ENCODE results near the gene BTBD2. TPM values are rescaled to one million over a fixed set of nuclear protein-coding genes. Genes with fewer than 3 reads are reported as not detected.

Gene BTBD2
- total and polyA plus RNA-seq, 2 of the 13 experiments (the other 11 are each of a cell fraction or from before 2014, with no cell fraction given), result 28.1 to 45.3 TPM

DNA sequence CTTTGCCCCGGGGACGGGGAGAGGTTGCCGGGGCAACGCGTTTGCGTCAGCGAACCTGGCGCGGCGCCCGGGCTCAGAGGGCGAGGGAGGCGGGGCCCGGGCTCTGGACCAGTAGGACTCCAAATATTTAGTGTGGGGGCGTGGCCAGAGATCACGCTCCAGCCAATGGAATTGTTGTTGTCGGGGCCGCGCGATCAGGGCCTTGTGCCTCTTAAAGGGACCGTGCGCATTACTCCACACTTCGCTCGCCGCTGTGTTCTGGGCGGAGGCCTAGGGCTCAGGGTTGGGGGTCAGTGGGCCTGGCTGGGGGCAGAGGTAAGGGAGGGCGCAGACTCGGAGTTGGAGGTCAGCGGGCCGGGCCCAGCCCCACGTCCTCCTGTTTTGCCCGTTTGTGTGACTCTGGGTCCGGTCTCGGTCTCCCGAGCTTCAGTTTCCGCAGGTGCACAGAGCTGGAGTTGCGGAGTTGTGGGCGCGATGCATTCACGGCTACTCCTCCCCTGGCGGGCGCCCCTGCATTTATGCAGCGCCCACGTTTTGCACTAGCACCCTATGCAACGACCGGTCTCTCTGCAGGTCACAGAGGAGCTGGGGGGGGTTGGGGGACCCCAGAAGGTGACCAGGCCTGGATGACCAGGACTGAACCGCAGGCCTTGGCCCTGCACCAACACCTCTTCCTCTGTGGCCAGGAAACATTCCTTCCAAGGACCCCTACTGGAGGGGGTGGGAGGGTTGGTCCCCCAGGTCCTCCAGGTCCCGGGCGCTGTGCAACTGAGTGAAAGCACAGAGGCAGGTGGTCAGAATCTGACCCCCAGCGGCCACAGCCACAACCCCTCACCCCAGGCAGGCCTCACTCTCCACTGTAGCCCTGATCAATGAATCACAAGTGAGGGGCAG, 46.2 kb upstream of the BTBD2 start (continued):
- TF ChIP-seq PHF5A (CRISPR knock-in tag; IDR thresholded peaks at IDR 0.05; ENCODE audit: low read depth, unreplicated experiment), result no peak
- TF ChIP-seq NONO (IDR thresholded peaks at IDR 0.05), result no peak
- no peak; the same call in 1 of the 2 replicates for TF ChIP-seq NONO (CRISPR knock-in tag; conservative IDR thresholded peaks at IDR 0.05)
- TF ChIP-seq ZFP90 (CRISPR knock-in tag; IDR thresholded peaks at IDR 0.05; ENCODE audit: borderline replicate concordance), result peak; percentile 69; the same call in 1 of the 2 replicates
- TF ChIP-seq MYNN (CRISPR knock-in tag; IDR thresholded peaks at IDR 0.05; ENCODE audit: low read depth), result no peak
- peak; percentile 55; the same call in 1 of the 2 replicates for TF ChIP-seq SALL2 (CRISPR knock-in tag; IDR thresholded peaks at IDR 0.05)
- TF ChIP-seq, protein P1, sequence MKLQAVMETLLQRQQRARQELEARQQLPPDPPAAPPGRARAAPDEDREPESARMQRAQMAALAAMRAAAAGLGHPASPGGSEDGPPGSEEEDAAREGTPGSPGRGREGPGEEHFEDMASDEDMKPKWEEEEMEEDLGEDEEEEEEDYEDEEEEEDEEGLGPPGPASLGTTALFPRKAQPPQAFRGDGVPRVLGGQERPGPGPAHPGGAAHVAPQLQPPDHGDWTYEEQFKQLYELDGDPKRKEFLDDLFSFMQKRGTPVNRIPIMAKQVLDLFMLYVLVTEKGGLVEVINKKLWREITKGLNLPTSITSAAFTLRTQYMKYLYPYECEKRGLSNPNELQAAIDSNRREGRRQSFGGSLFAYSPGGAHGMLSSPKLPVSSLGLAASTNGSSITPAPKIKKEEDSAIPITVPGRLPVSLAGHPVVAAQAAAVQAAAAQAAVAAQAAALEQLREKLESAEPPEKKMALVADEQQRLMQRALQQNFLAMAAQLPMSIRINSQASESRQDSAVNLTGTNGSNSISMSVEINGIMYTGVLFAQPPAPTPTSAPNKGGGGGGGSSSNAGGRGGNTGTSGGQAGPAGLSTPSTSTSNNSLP (IDR thresholded peaks at IDR 0.05; ENCODE audit: low read depth, low read length), result no peak
- TF ChIP-seq PAX8 (CRISPR knock-in tag; IDR thresholded peaks at IDR 0.05; ENCODE audit: borderline replicate concordance), result no peak
- TF ChIP-seq, protein P2, sequence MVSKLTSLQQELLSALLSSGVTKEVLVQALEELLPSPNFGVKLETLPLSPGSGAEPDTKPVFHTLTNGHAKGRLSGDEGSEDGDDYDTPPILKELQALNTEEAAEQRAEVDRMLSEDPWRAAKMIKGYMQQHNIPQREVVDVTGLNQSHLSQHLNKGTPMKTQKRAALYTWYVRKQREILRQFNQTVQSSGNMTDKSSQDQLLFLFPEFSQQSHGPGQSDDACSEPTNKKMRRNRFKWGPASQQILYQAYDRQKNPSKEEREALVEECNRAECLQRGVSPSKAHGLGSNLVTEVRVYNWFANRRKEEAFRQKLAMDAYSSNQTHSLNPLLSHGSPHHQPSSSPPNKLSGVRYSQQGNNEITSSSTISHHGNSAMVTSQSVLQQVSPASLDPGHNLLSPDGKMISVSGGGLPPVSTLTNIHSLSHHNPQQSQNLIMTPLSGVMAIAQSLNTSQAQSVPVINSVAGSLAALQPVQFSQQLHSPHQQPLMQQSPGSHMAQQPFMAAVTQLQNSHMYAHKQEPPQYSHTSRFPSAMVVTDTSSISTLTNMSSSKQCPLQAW (CRISPR knock-in tag; IDR thresholded peaks at IDR 0.05), result peak; percentile 57; the same call in 1 of the 2 replicates
- TF ChIP-seq ZNF331 (CRISPR knock-in tag; IDR thresholded peaks at IDR 0.05), result 0 out of 2 replicates have a peak, but pooled peaks have one; percentile 20
- TF ChIP-seq, protein P3, sequence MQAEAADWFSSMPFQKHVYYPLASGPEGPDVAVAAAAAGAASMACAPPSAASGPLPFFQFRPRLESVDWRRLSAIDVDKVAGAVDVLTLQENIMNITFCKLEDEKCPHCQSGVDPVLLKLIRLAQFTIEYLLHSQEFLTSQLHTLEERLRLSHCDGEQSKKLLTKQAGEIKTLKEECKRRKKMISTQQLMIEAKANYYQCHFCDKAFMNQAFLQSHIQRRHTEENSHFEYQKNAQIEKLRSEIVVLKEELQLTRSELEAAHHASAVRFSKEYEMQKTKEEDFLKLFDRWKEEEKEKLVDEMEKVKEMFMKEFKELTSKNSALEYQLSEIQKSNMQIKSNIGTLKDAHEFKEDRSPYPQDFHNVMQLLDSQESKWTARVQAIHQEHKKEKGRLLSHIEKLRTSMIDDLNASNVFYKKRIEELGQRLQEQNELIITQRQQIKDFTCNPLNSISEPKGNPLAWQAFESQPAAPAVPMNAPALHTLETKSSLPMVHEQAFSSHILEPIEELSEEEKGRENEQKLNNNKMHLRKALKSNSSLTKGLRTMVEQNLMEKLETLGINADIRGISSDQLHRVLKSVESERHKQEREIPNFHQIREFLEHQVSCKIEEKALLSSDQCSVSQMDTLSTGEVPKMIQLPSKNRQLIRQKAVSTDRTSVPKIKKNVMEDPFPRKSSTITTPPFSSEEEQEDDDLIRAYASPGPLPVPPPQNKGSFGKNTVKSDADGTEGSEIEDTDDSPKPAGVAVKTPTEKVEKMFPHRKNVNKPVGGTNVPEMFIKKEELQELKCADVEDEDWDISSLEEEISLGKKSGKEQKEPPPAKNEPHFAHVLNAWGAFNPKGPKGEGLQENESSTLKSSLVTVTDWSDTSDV (CRISPR knock-in tag; IDR thresholded peaks at IDR 0.05), result no peak
- TF ChIP-seq ERF (CRISPR knock-in tag; IDR thresholded peaks at IDR 0.05), result no peak
- TF ChIP-seq ZNF136 (CRISPR knock-in tag; IDR thresholded peaks at IDR 0.05; ENCODE audit: low read depth), result no peak
- TF ChIP-seq, protein P4, sequence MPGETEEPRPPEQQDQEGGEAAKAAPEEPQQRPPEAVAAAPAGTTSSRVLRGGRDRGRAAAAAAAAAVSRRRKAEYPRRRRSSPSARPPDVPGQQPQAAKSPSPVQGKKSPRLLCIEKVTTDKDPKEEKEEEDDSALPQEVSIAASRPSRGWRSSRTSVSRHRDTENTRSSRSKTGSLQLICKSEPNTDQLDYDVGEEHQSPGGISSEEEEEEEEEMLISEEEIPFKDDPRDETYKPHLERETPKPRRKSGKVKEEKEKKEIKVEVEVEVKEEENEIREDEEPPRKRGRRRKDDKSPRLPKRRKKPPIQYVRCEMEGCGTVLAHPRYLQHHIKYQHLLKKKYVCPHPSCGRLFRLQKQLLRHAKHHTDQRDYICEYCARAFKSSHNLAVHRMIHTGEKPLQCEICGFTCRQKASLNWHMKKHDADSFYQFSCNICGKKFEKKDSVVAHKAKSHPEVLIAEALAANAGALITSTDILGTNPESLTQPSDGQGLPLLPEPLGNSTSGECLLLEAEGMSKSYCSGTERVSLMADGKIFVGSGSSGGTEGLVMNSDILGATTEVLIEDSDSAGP (CRISPR knock-in tag; IDR thresholded peaks at IDR 0.05; ENCODE audit: borderline replicate concordance), result peak; percentile 100
- peak; percentile 15; the same call in 1 of the 2 replicates for TF ChIP-seq HDAC2 (CRISPR knock-in tag; IDR thresholded peaks at IDR 0.05)
- TF ChIP-seq TBL1XR1 (IDR thresholded peaks at IDR 0.05; ENCODE audit: borderline replicate concordance, low read length, partially characterized antibody), result no peak

Measured in HepG2 (cell line).